Adrenal gland (tissue), 12 donors: ENCODE results near the gene SH3BP4. TPM values are rescaled to one million over a fixed set of nuclear protein-coding genes. Genes with fewer than 3 reads are reported as not detected.

Experiments used
- DNase-seq, 7 donors: peaks; one replicate each; pipeline ENCODE4 v3.0.0-alpha.2; 2019 to 2020
- H3K27ac ChIP-seq, 5 donors: fragments of 200-600 bp; sonication (generic) in 4 of 5; 1 replicate in 3 of 5; 2 replicates in 2 of 5; pipeline versions ENCODE4 v1.5.1 to v1.8.0; 2016 to 2020; ENCODE audit warnings: mild to moderate bottlenecking in 1 of 5
- H3K27me3 ChIP-seq: fragments of 200-600 bp; 2 replicates; pipeline ENCODE4 v1.8.0; 2021
- H3K36me3 ChIP-seq, 2 donors: fragments of 200-600 bp; replicated peaks in 1 of 2; 1 replicate in 1 of 2; 2 replicates in 1 of 2; pipeline versions ENCODE4 v1.5.1 to v1.8.0; 2018 to 2022
- H3K4me1 ChIP-seq, 2 donors: fragments of 200-600 bp; replicated peaks in 1 of 2; 1 replicate in 1 of 2; 2 replicates in 1 of 2; pipeline versions ENCODE4 v1.5.1 to v1.8.0; 2018 to 2021
- H3K4me3 ChIP-seq, 4 donors: fragments of 200-600 bp; sonication (generic) in 3 of 4; one replicate each; pipeline ENCODE4 v1.5.1; 2016 to 2018
- H3K9me3 ChIP-seq, 3 donors: fragments of 200-600 bp; sonication (generic) in 1 of 3; replicated peaks in 1 of 3; 1 replicate in 2 of 3; 2 replicates in 1 of 3; pipeline versions ENCODE4 v1.5.1 to v1.8.0; 2016 to 2021
- CTCF ChIP-seq, 6 experiments: fragments of 450-650 bp in 4 of 6; fragments of 200-600 bp in 2 of 6; sonication (generic) in 1 of 6; IDR thresholded peaks; 1 replicate in 5 of 6; 2 replicates in 1 of 6; pipeline versions ENCODE4 v1.5.1 to v1.8.0; 2016 to 2021; ENCODE audit warnings: antibody characterized with exemption in 6 of 6, mild to moderate bottlenecking in 2 of 6, moderate library complexity in 1 of 6
- POLR2A ChIP-seq, 2 donors: fragments of 450-650 bp; IDR thresholded peaks; one replicate each; pipeline ENCODE4 v1.6.1; 2017; ENCODE audit warnings: antibody characterized with exemption in 2 of 2, mild to moderate bottlenecking in 2 of 2, moderate library complexity in 1 of 2
- WGBS, 4 donors: extraction: QIAGEN DNeasy Blood & Tissue Kit in 2 of 4; methylation state at CpG; one replicate each; pipeline versions ENCODE4 v1.1.5 to v1.1.7; 2013 to 2017; 5-methylcytosine and 5-hydroxymethylcytosine counted together
- intact Hi-C, 2 donors: fragments of 100-400 bp; cut with DNase I; formaldehyde crosslinking; loops; one replicate each; pipeline versions ENCODE4 v1.14.1 to v1.15.0; 2022 to 2023
- polyA plus RNA-seq, 3 donors: library from polyadenylated mRNA; stranded (reverse); fragments of 200-250 nt in 2 of 3; fragments of 350-450 nt in 1 of 3; fragmentation: Illumina TruSeq in 1 of 3; extraction: RNeasy Lipid Tissue Mini Kit (QIAGEN cat#74804) in 1 of 3; gene quantifications; one replicate each; pipeline ENCODE4 v1.2.3, GENCODE V29; 2013 to 2014
- total RNA-seq, 9 donors: library from RNA; depleted of rRNA in 4 of 9; stranded (reverse); fragments of >200 nt in 4 of 9; fragments of 120-200 nt in 1 of 9; fragmentation: NEBNext Ultra II Directional in 1 of 9; extraction: Animal tissue kit (Norgen Biotek cat#: 25700) in 1 of 9; gene quantifications; one replicate each; pipeline versions ENCODE4 v1.1.0 to v1.2.4, GENCODE V29; 2013 to 2023
- donor health status: healthy with polysubstance abuse.
- donor health status: Bipolar disorder and iron deficiency.
- donor health status: DM: yes; HTN: yes; CAD: no.
- donor health status: DM: no; HTN: no; CAD: no.
- donor health status: DM: no; HTN: no; CAD: no.
- donor health status: DM: yes; HTN: yes; CAD: no.

SH3BP4 gene
- total and polyA plus RNA-seq, 12 donors: 5.1 to 26.9 (median 19.9) TPM

GRCh38 chr2:235098736-235099494 is 147.1 kb downstream of the SH3BP4 start:
- no peaks in the 10 kb centered on the region for H3K4me1 ChIP-seq
- no peaks in the 10 kb centered on the region for H3K27me3 ChIP-seq
- no peak for DNase-seq
- WGBS, 4 donors: 65 to 77% (median 73%) methylated on average over 8 to 9 of the region's 9 CpGs
- no peak overlapping the region for H3K4me3 ChIP-seq
- H3K27ac ChIP-seq: no peak overlapping the region
- H3K9me3 ChIP-seq: no peaks in the 10 kb centered on the region
- H3K36me3 ChIP-seq: no peaks in the 10 kb centered on the region
- TF ChIP-seq CTCF (IDR thresholded peaks at IDR 0.05) (no peak), POLR2A (IDR thresholded peaks at IDR 0.05) (no peak)
- intact Hi-C loops: no loop called here

- H3K9me3 ChIP-seq: no peaks in the 10 kb centered on the region
- H3K27ac ChIP-seq: no peak overlapping the region
- H3K36me3 ChIP-seq: no peaks in the 10 kb centered on the region
- no peaks in the 10 kb centered on the region for H3K4me1 ChIP-seq
- no peaks in the 10 kb centered on the region for H3K27me3 ChIP-seq
- DNase-seq: no peak
- intact Hi-C loops: no loop called here
- no peak overlapping the region for H3K4me3 ChIP-seq
- TF ChIP-seq POLR2A (IDR thresholded peaks at IDR 0.05): no peak
- no peak for TF ChIP-seq CTCF (IDR thresholded peaks at IDR 0.05)
- WGBS, 4 donors: 82 to 86% (median 84%) methylated on average over 9 of the region's 9 CpGs
Observed at GRCh38 chr2:235102896-235103295, 151.1 kb downstream of the SH3BP4 start.
